Left colon (tissue), 2 donors: Measurements from ENCODE around the gene AP1G2. TPM values are rescaled to one million over a fixed set of nuclear protein-coding genes. Genes with fewer than 3 reads are reported as not detected.

Experiments
- total RNA-seq, 2 donors: library from RNA; stranded (reverse); fragmentation: NEBNext Ultra II Directional; extraction: Animal tissue kit (Norgen Biotek cat#: 25700); gene quantifications; one replicate each; pipeline ENCODE4 v1.2.1, GENCODE V29; 2021
- donor health status: DM: no; HTN: no; CAD: no.
- donor health status: DM: yes; HTN: yes; CAD: no.

Gene AP1G2
- total RNA-seq, 2 donors from 2014 or later: 159 to 174 TPM

Other genes with a start within 250 kb of the AP1G2 start
- 100 to 1,000 TPM; 131 to 158 TPM for gene PABPN1, start 246.3 kb downstream of the AP1G2 start, total RNA-seq
- 1 to 10 TPM; 2.7 to 8.0 TPM for gene SLC22A17, start 214.9 kb downstream of the AP1G2 start, total RNA-seq
- gene EFS, start 202.6 kb downstream of the AP1G2 start, total RNA-seq: 1 to 10 TPM; 1.1 to 3.1 TPM
- gene IL25, start 195.0 kb downstream of the AP1G2 start, total RNA-seq: not detected
- 1 to 10 TPM in 1 of 2 donors, not detected in 1; 1.6 TPM for gene CMTM5, start 190.7 kb downstream of the AP1G2 start, total RNA-seq
- not detected for gene MYH6, start 159.5 kb downstream of the AP1G2 start, total RNA-seq
- gene MYH7, start 132.1 kb downstream of the AP1G2 start, total RNA-seq: not detected
- 10 to 100 TPM; 22.2 to 24.1 TPM for gene NGDN, start 98.1 kb downstream of the AP1G2 start, total RNA-seq
- gene ZFHX2, start 16.0 kb downstream of the AP1G2 start, total RNA-seq: 1 to 10 TPM in 1 of 2 donors, under 1 TPM in 1; 0.49 to 1.9 TPM
- gene THTPA, start 11.5 kb downstream of the AP1G2 start, total RNA-seq: 10 to 100 TPM; 15.7 to 16.6 TPM
- under 1 TPM; 0.21 to 0.84 TPM for gene JPH4, start 11.0 kb upstream of the AP1G2 start, total RNA-seq
- gene DHRS2, start 68.6 kb upstream of the AP1G2 start, total RNA-seq: under 1 TPM; 0.22 to 0.34 TPM